ENCODE measurements around the gene ERGIC2. TPM values are rescaled to one million over a fixed set of nuclear protein-coding genes. Genes with fewer than 3 reads are reported as not detected.

ERGIC2 gene
- total and polyA plus RNA-seq, 2 donors (not counting 1 experiment from before 2014, with no cell fraction given): 4.4 to 37.2 TPM

GRCh38 chr12:29317556-29318363, 63.2 kb downstream of the ERGIC2 start:
- Histone ChIP-seq H3K27ac (ENCODE audit: low read length in 2 of 2) (no peak overlapping the region), H3K9me3 (ENCODE audit: control extremely low read depth in 1 of 3, control insufficient read depth in 2 of 3, insufficient read depth in 1 of 3, low read length in 2 of 3) (no peaks in the 10 kb centered on the region), H4K20me1 (ENCODE audit: control insufficient read depth, insufficient read depth, low read length, poor library complexity, severe bottlenecking) (no peaks in the 10 kb centered on the region), H3K79me2 (ENCODE audit: control insufficient read depth, insufficient read depth, low read length) (no peaks in the 10 kb centered on the region), H3K27me3 (replicated peaks in 1 of 4; ENCODE audit: control extremely low read depth in 1 of 4, control insufficient read depth in 3 of 4, insufficient read depth in 4 of 4, low read length in 3 of 4) (no peaks in the 10 kb centered on the region), H3K4me3 (ENCODE audit: control extremely low read depth in 1 of 5, extremely low read depth in 1 of 5, insufficient read depth in 1 of 5, low read depth in 2 of 5, low read length in 4 of 5) (no peak overlapping the region), H3K4me2 (replicated peaks; ENCODE audit: low read depth, low read length, poor library complexity, severe bottlenecking) (no peak overlapping the region), H3K4me1 (ENCODE audit: control insufficient read depth in 2 of 2, insufficient read depth in 2 of 2, low read length in 2 of 2) (no peaks in the 10 kb centered on the region), H3K36me3 (replicated peaks in 1 of 2; ENCODE audit: control extremely low read depth in 1 of 2, control insufficient read depth in 1 of 2, extremely low read depth in 1 of 2, insufficient read depth in 2 of 2, low read length in 1 of 2) (no peaks in the 10 kb centered on the region), H3K9ac (ENCODE audit: low read length) (no peak overlapping the region), H2AFZ (ENCODE audit: insufficient read depth, low read depth, low read length, poor library complexity, severe bottlenecking) (peak overlapping the region; percentile 7)
- Mint-ChIP-seq H3K27me3 (no peaks in the 10 kb centered on the region), H3K4me3 (no peak overlapping the region), H3K9me3 (ENCODE audit: insufficient read depth) (no peaks in the 10 kb centered on the region), H3K4me1 (peaks cover 6% of the 10 kb centered on the region), H3K27ac (no peak overlapping the region)
- intact Hi-C loops (cut with micrococcal nuclease): loop anchor here (5.0 kb wide), 1 partner anchor 230 kb away; no protein-coding TSS in a partner anchor
- 5% methylated on average over 4 of the region's 8 CpGs for WGBS (ENCODE audit: insufficient coverage)
- no peak for TF ChIP-seq EZH2 (IDR thresholded peaks at IDR 0.05; ENCODE audit: borderline replicate concordance, insufficient read depth, low read depth, low read length, poor library complexity, severe bottlenecking)
- TF ChIP-seq CTCF (IDR thresholded peaks at IDR 0.05): peak; percentile 75
- peak; percentile 93 for ATAC-seq (ENCODE audit: low read depth)
- POLR2A ChIA-PET: no interaction called here
- CTCF ChIA-PET: interaction anchor here (0.8 to 2.1 kb wide), 7 partner anchors 11 to 248 kb away, joined by 3 to 16 read pairs (median 3); no protein-coding TSS in a partner anchor
- peak; percentile 58 for DNase-seq

- Histone ChIP-seq H3K4me2 (replicated peaks; ENCODE audit: low read depth, low read length, poor library complexity, severe bottlenecking) (no peak overlapping the region), H3K79me2 (ENCODE audit: control insufficient read depth, insufficient read depth, low read length) (no peaks in the 10 kb centered on the region), H3K27ac (ENCODE audit: low read length in 2 of 2) (no peak overlapping the region), H3K27me3 (replicated peaks in 1 of 4; ENCODE audit: control extremely low read depth in 1 of 4, control insufficient read depth in 3 of 4, insufficient read depth in 4 of 4, low read length in 3 of 4) (no peaks in the 10 kb centered on the region), H3K4me1 (ENCODE audit: control insufficient read depth in 2 of 2, insufficient read depth in 2 of 2, low read length in 2 of 2) (no peaks in the 10 kb centered on the region), H3K9ac (ENCODE audit: low read length) (no peak overlapping the region), H3K36me3 (replicated peaks in 1 of 2; ENCODE audit: control extremely low read depth in 1 of 2, control insufficient read depth in 1 of 2, extremely low read depth in 1 of 2, insufficient read depth in 2 of 2, low read length in 1 of 2) (no peaks in the 10 kb centered on the region), H3K9me3 (ENCODE audit: control extremely low read depth in 1 of 3, control insufficient read depth in 2 of 3, insufficient read depth in 1 of 3, low read length in 2 of 3) (no peaks in the 10 kb centered on the region), H4K20me1 (ENCODE audit: control insufficient read depth, insufficient read depth, low read length, poor library complexity, severe bottlenecking) (no peaks in the 10 kb centered on the region), H2AFZ (ENCODE audit: insufficient read depth, low read depth, low read length, poor library complexity, severe bottlenecking) (no peak overlapping the region), H3K4me3 (ENCODE audit: control extremely low read depth in 1 of 5, extremely low read depth in 1 of 5, insufficient read depth in 1 of 5, low read depth in 2 of 5, low read length in 4 of 5) (no peak overlapping the region)
- no peaks in the 10 kb centered on the region for H3K9me3 Mint-ChIP-seq (ENCODE audit: insufficient read depth)
- 50% methylated on average over 1 of the region's 4 CpGs for WGBS (ENCODE audit: insufficient coverage)
- TF ChIP-seq CTCF (IDR thresholded peaks at IDR 0.05) (no peak), EZH2 (IDR thresholded peaks at IDR 0.05; ENCODE audit: borderline replicate concordance, insufficient read depth, low read depth, low read length, poor library complexity, severe bottlenecking) (no peak)
- H3K4me1 Mint-ChIP-seq: peaks cover 6% of the 10 kb centered on the region
- ATAC-seq (ENCODE audit: low read depth) (no peak), DNase-seq (no peak)
- no peaks in the 10 kb centered on the region for H3K27me3 Mint-ChIP-seq
- H3K4me3 Mint-ChIP-seq: no peak overlapping the region
- intact Hi-C loops (cut with micrococcal nuclease): loop anchor here (5.0 kb wide), 1 partner anchor 229 kb away; no protein-coding TSS in a partner anchor
- ChIA-PET CTCF (interaction anchor here (0.6 to 2.1 kb wide), 3 partner anchors 228 to 915 kb away, joined by 5 to 16 read pairs (median 14); no protein-coding TSS in a partner anchor), POLR2A (no interaction called here)
- no peak overlapping the region for H3K27ac Mint-ChIP-seq
Measured at GRCh38 chr12:29316752-29317151, 64.2 kb downstream of the ERGIC2 start.
